ENCODE results near the gene FOXK2.

The FOXK2 gene

DNA sequence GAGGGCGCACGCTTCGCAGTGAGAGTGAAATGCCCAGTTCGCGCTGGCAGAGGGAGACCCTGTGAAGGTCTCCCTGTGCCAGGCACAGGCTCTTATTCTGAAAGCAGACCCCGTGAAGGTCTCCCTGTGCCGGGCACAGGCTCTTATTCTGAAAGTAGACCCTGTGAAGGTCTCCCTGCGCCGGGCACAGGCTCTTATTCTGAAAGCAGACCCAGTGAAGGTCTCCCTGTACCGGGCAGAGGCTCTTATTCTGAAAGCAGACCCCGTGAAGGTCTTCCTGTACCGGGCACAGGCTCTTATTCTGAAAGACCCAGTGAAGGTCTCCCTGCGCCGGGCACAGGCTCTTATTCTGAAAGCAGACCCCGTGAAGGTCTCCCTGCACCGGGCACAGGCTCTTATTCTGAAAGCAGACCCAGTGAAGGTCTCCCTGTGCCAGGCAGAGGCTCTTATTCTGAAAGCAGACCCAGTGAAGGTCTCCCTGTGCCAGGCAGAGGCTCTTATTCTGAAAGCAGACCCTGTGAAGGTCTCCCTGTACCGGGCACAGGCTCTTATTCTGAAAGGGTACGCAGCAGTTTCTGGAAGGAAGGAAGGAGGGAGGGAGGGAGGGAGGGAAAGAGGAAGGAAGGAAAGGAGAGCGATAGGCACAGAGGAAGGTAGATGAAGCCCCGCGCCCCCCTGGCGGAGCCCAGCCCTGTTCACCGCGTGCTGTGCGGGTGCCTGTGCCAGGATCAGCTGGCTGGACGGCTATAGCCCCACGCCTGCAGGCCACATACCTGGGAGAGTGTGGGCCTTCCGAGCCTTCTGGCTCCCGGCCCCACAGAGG lies 73.4 kb downstream of the FOXK2 start:
- DNase-seq: peak; percentile 84

DNA sequence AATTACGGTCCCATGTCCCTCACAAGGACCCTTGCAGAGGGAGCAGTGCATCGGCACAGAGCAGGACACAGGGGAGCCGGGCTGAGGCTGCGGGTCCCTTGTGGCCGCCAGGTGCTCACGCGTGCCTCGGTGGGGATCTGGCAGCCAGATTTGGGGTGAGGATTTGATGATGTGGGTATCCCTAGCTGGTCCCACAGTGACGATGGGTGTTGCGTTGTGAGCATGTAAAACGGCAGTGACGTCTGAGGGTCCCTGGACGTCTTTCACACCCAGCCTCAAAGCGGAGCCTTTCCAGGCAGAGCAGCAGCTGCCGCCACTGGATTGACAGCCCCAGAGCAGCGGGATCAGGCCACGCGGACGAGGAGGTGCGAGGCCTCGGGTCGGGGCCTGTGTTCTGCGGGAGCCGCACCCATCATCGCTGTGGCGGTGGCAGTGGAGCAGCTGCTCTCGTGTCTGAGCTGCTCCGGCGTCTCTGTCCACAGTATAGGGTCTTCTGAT lies 74.1 kb downstream of the FOXK2 start:
- DNase-seq: no peak

GRCh38 chr17:82594571-82594970 lies 75.0 kb downstream of the FOXK2 start:
- DNase-seq: no peak

GRCh38 chr17:82595893-82596292 lies 76.4 kb downstream of the FOXK2 start:
- no peak for DNase-seq

GRCh38 chr17:82596296-82596695 lies 76.8 kb downstream of the FOXK2 start:
- no peak for DNase-seq

- DNase-seq: no peak
Measured at GRCh38 chr17:82596837-82597672, 77.5 kb downstream of the FOXK2 start.

DNA sequence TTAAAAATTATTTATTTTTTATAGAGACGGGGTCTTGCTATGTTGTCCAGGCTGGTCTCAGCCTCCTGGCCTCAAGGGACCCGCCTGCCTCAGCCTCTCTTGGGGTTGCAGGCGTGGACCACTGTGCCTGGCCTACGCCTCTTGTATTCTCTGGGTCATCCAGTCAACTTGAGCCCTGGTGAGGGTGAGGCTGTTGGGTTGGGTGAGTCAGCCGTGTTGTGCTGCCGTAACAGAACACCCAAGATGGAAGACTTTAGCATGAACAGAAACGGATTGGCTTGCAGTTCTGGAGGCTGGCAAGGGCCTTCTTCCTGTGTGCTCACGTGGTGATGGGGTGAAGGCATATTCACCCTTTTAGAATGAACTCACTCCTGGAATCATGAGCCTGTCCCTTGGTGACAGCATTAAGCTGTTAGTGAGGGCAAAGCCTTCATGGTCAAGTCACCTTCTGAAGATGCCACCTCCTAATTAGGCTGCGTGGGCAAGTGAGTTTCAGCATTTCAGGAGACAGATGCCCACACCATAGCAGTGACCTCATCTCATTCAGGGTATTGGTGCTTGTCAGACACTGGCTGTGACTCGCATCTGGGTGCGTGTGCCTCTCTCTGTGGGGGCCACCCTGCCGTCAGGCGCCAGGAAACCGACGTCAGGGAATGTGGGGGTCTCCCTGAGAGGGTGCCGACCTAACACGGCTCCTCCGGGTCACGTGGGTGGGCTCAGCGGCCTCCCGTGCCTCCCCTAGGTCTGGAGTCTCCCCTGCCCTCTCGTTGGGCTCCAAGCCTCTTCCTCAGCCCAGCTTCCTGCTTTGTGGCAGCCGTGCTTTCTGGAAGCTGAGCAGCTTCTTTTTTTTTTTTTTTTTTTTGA lies 79.0 kb downstream of the FOXK2 start:
- DNase-seq: no peak

- DNase-seq: no peak
Measured at GRCh38 chr17:82599674-82600661, 80.4 kb downstream of the FOXK2 start.

- DNase-seq: no peak
Measured at GRCh38 chr17:82600731-82601446, 81.4 kb downstream of the FOXK2 start.

DNA sequence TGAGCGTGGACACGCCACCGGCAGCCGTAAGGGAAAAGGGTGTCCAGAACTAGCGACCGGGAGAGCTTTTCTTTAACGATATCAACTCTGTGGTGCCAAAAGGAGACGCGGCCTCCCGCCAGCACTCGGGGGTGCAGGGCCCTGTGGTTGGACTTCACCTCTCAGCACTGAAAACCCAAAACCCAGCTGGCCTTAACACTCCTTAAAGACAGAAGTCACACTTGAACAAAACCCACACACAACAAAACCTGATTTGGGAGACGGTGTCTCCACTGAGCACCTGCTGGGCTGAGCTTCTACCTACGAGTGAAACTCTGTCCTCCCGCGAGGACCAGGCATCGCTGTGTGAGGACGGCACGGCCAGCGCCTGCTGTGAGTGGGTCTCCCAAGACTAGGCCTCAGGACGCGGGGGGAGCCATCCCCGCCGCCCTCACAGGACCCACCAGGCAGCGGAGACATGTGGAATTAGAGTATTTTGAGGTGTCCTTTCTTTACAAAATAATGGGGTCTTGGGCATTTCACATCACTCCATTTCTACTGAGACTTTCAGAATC lies 82.0 kb downstream of the FOXK2 start:
- DNase-seq: no peak

- no peak for DNase-seq
Measured at GRCh38 chr17:82602487-82602886, 83.0 kb downstream of the FOXK2 start.

- DNase-seq: peak; percentile 23
Measured at GRCh38 chr17:82602986-82603710, 83.6 kb downstream of the FOXK2 start.

- DNase-seq: peak; percentile 17
Measured at GRCh38 chr17:82603981-82604448, 84.5 kb downstream of the FOXK2 start.

DNA sequence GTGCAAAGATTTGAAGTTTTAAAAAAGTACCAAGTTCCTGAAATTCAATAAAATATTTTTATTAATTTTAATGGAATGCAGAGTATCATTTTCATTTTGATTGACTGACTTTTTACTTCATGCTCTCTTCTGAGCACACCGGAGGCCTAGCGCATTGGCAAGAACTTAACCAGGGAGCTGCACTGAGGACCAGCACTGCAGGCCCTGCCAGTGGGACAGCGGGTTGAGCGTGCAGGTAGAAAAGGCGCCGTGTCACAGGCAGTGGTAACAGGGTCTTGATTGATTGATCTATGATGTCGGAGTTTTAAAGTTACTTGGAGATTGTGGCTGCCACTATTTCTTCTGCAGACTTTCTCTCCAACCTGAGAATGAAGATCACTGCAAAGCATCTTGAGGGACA lies 85.0 kb downstream of the FOXK2 start:
- no peak for DNase-seq

DNA sequence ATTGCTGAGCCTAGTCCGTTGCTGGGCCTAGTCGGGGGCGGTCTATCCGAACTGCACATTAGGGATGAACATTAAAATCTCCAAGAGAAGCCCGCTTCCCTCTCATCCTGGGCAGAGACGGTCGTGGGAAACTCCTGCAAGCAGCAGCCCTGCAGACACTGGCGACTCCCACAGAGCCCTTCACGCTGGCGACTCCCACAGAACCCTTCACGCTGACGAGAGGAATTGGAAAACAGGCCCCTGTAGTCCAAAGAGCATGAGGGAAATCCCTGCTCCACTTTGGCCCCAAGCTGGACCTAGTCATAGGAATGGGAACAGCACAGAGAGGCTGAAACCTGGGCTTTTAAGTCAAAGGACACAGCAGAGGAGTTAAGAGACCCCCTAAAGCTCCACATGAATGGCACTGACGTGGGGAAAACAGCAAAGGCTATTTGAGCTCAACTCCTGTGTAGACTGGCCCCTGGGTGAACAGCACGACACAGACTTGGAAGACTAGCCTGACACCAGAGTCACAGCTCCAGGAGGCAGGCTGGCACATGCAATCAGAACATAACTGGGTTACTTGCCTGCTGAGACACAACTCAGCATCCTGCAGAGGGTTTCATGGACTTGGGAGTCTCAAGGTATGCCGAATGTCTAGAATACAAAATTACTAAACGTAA lies 86.5 kb downstream of the FOXK2 start:
- DNase-seq: no peak

GRCh38 chr17:82608816-82609215 lies 89.3 kb downstream of the FOXK2 start:
- no peak for DNase-seq

GRCh38 chr17:82609655-82610054 lies 90.1 kb downstream of the FOXK2 start:
- no peak for DNase-seq

DNA sequence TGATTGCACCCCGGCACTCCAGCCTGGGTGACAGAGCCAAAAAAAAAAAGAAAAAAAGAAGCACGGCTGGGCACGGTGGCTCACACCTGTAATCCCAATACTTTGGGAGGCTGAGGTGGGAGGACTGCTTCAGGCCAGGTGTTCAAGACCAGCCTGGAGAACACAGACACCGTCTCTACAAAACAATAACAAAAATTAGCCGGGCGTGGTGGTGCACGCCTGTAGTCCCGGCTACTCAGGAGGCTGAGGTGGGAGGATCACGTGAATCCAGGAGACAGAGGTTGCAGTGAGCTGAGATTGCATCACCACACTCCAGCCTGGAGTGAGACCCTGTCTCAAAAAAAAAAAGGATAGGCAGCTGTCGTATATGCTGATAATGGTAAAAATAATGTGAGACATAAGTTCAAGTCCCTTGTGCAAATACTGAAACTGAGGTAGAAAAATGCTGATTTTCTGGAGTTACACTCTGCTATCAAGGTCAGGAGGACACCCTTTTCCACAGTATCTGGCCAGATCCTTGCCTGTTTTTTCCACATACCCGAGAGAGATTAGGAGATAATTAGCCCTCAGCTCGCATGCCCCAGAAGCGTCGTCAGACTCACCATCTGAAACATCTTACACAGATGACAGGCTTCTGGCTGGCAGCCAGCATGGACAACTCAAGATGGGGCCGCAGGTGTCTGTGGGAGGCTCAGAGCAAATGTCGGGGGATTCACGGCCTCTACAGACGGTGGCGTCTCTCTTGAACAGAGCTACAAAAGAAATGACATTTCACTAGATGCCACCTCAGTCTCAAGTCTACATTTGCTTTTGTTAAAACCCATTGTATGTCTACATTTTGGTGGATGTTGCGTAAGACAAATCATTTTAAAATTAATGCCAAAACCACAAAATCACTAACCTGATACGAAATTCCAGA lies 91.9 kb downstream of the FOXK2 start:
- no peak for DNase-seq

Data from activated CD4-positive, alpha-beta T cell treated with anti-CD3 and anti-CD28 coated beads, Interleukin-2, amount 50 U/mL, for 16 hours (primary cell).